ENCODE results near the gene ADGRG6. TPM values are rescaled to one million over a fixed set of nuclear protein-coding genes. Genes with fewer than 3 reads are reported as not detected.

ADGRG6 gene
- total and polyA plus RNA-seq, 3 donors from 2014 or later = 5.1 to 10.6 (median 7.2) TPM

GRCh38 chr6:142457638-142458406 is 156.0 kb downstream of the ADGRG6 start:
- H3K4me3 ChIP-seq = no peak overlapping the region
- H3K27me3 ChIP-seq = no peaks in the 10 kb centered on the region
- H3K36me3 ChIP-seq (ENCODE audit: low read depth, missing control alignments) = no peaks in the 10 kb centered on the region
- no peak for DNase-seq
- H3K9me3 ChIP-seq = no peaks in the 10 kb centered on the region
- H3K27ac ChIP-seq = no peak overlapping the region
- TF ChIP-seq, protein P1, sequence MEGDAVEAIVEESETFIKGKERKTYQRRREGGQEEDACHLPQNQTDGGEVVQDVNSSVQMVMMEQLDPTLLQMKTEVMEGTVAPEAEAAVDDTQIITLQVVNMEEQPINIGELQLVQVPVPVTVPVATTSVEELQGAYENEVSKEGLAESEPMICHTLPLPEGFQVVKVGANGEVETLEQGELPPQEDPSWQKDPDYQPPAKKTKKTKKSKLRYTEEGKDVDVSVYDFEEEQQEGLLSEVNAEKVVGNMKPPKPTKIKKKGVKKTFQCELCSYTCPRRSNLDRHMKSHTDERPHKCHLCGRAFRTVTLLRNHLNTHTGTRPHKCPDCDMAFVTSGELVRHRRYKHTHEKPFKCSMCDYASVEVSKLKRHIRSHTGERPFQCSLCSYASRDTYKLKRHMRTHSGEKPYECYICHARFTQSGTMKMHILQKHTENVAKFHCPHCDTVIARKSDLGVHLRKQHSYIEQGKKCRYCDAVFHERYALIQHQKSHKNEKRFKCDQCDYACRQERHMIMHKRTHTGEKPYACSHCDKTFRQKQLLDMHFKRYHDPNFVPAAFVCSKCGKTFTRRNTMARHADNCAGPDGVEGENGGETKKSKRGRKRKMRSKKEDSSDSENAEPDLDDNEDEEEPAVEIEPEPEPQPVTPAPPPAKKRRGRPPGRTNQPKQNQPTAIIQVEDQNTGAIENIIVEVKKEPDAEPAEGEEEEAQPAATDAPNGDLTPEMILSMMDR (IDR thresholded peaks at IDR 0.05) = no peak
- no peak for TF ChIP-seq POLR2A (IDR thresholded peaks at IDR 0.05)
- WGBS, 2 donors = 91 to 100% methylated on average over 1 of the region's 1 CpG
- H3K4me1 ChIP-seq = no peaks in the 10 kb centered on the region
- intact Hi-C loops (cut with DNase I; ENCODE audit: low total_unique reads) = no loop called here

DNA sequence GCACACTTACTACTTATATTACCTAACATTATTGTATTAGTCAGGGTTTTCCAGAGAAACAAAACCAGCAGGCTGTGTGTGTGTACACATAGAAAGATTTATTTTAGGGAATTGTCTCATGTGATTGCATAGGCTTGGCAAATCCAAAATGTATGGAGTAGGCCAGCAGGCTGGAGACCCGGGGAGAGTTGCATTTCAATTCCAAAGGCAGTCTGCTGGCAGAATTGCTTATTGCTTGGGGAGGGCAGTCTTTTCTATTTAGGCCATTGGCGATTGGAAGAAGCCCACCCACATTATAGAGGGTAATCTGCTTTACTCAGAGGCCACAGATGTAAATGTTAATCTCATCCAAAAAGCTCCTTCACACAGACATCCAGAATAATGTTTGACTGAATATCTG is 157.0 kb downstream of the ADGRG6 start:
- intact Hi-C loops (cut with DNase I; ENCODE audit: low total_unique reads) = no loop called here
- 73 to 77% methylated on average over 2 of the region's 2 CpGs for WGBS, 2 donors
- no peak for DNase-seq
- H3K4me3 ChIP-seq = no peak overlapping the region
- no peaks in the 10 kb centered on the region for H3K4me1 ChIP-seq
- TF ChIP-seq, protein P1 (IDR thresholded peaks at IDR 0.05) = no peak
- no peak for TF ChIP-seq POLR2A (IDR thresholded peaks at IDR 0.05)
- no peaks in the 10 kb centered on the region for H3K27me3 ChIP-seq
- H3K9me3 ChIP-seq = no peaks in the 10 kb centered on the region
- no peak overlapping the region for H3K27ac ChIP-seq
- no peaks in the 10 kb centered on the region for H3K36me3 ChIP-seq (ENCODE audit: low read depth, missing control alignments)

DNA sequence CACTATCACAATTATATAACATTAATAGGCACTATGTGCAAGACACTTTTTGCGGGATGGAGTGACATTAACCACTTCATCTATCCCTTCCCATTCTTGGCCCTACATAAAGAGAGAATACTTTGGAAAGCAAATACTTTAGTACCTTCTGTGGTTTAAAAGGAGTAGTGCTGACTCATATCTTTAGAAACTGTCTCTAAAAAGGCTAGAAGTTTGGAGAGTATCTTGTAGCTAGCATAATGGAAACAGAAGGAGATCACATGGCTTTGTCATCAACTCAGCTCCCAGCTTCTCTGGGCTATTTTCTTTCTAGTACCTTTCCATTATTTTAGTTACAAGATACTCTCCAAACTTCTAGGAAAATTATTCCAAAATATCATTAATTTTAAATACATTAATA is 157.5 kb downstream of the ADGRG6 start:
- no peaks in the 10 kb centered on the region for H3K36me3 ChIP-seq (ENCODE audit: low read depth, missing control alignments)
- TF ChIP-seq POLR2A (IDR thresholded peaks at IDR 0.05) = no peak
- TF ChIP-seq, protein P1 (IDR thresholded peaks at IDR 0.05) = no peak
- no peaks in the 10 kb centered on the region for H3K4me1 ChIP-seq
- H3K9me3 ChIP-seq = no peaks in the 10 kb centered on the region
- intact Hi-C loops (cut with DNase I; ENCODE audit: low total_unique reads) = no loop called here
- 93 to 100% methylated on average over 1 of the region's 1 CpG for WGBS, 2 donors
- DNase-seq = no peak
- H3K27me3 ChIP-seq = no peaks in the 10 kb centered on the region
- no peak overlapping the region for H3K27ac ChIP-seq
- no peak overlapping the region for H3K4me3 ChIP-seq

GRCh38 chr6:142462260-142462659 is 160.5 kb downstream of the ADGRG6 start:
- no peak overlapping the region for H3K27ac ChIP-seq
- DNase-seq = no peak
- no peaks in the 10 kb centered on the region for H3K27me3 ChIP-seq
- no peaks in the 10 kb centered on the region for H3K4me1 ChIP-seq
- H3K36me3 ChIP-seq (ENCODE audit: low read depth, missing control alignments) = no peaks in the 10 kb centered on the region
- H3K9me3 ChIP-seq = no peaks in the 10 kb centered on the region
- 100% methylated on average over 2 of the region's 2 CpGs for WGBS, 2 donors
- intact Hi-C loops (cut with DNase I; ENCODE audit: low total_unique reads) = no loop called here
- TF ChIP-seq, protein P1 (IDR thresholded peaks at IDR 0.05) = no peak
- no peak for TF ChIP-seq POLR2A (IDR thresholded peaks at IDR 0.05)
- H3K4me3 ChIP-seq = no peak overlapping the region

DNA sequence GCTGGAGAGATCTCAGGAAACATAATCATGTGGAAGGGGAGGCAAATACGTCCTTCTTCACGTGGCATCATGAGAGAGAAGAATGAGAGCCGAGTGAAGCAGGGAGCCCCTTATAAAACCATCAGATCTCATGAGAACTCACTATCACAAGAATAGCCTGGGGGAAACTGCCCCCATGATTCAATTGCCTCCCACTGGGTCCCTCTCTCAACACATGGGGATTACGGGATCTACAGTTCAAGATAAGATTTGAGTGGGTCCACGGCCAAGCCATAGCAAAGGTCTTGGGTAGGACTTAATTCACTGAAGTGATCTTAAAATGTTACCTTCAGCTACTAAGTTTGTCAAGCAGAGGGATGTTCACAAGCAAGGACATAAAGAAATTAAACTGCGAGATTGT is 162.2 kb downstream of the ADGRG6 start:
- H3K4me3 ChIP-seq = no peak overlapping the region
- H3K4me1 ChIP-seq = no peaks in the 10 kb centered on the region
- no peak overlapping the region for H3K27ac ChIP-seq
- intact Hi-C loops (cut with DNase I; ENCODE audit: low total_unique reads) = no loop called here
- no peaks in the 10 kb centered on the region for H3K9me3 ChIP-seq
- 92% methylated on average over 6 of the region's 6 CpGs for WGBS, 2 donors
- TF ChIP-seq, protein P1 (IDR thresholded peaks at IDR 0.05) = no peak
- TF ChIP-seq POLR2A (IDR thresholded peaks at IDR 0.05) = no peak
- no peak for DNase-seq
- no peaks in the 10 kb centered on the region for H3K36me3 ChIP-seq (ENCODE audit: low read depth, missing control alignments)
- H3K27me3 ChIP-seq = no peaks in the 10 kb centered on the region
